AG08395 (cell line): ENCODE data around the gene TMEM19.
A peak's percentile ranks its signal among the peaks of the same experiment; 100 is the strongest.

Experiments used
- DNase-seq: peaks from one replicate; pipeline ENCODE4 v3.0.0; 2012; ENCODE audit warnings: mixed read lengths, low spot score

TMEM19 gene

DNA sequence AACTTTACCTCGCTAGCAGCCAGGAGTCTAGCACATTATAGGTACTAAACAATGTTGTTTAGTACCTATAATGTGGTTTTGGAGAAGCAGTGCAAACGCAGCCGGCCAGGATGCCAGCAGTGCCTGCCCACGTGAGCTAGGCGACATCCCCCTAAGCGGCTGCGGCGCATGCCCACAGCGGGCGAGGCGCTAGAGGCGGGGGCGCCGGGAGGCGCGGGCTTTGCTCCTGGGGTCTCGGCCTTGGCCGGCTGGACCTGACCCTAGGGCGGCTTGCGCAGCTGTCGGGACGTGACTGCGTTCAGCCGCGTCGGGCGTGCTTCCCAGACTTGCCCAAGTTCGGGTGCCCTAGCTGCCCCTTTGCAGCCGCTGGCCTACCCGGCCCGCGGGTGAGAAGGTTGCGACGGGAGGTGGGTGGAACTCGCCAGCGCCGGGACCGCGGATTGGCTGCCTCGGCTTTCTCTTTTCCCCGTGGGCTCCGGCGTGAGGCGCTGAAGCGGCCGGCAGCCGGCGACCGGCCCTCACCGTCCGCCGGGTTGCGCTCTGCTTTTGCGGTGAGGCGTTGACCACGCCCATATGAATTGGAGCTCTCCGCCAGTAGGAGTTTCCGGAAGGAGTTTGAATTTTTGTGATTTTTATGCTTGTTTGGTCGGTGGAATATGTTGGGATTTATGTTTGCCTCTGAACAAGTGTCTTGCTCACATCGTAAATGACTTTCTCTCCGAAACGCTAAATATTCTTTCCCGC, at the start of gene TMEM19:
Gene TMEM19 (plus strand): TSS at position 169 of the 744 bp plus-strand sequence. CDS start 599 bp downstream, outside the sequence.
- DNase-seq, result peak; percentile 94

DNA sequence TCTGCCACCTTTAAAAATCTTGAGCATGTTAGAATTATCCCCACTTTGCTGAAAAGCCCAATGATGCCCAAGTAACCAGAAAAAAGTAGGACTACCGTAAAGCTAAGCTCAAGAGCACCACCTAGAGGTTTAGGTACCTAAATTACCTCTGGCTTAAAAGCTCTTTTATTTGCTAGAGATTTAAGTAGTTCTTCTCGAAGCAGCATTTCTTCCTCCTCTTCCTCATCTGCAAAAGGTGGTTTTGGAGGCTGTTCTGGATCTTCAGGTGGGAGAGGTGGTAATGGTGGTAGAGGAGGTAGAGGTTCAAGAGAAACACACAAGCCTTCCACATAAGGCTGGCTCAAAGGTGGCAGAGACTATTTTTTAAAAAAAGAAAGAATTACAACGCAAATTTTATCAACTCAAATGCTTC, 49.2 kb upstream of the TMEM19 start:
- DNase-seq, result peak; percentile 64

DNA sequence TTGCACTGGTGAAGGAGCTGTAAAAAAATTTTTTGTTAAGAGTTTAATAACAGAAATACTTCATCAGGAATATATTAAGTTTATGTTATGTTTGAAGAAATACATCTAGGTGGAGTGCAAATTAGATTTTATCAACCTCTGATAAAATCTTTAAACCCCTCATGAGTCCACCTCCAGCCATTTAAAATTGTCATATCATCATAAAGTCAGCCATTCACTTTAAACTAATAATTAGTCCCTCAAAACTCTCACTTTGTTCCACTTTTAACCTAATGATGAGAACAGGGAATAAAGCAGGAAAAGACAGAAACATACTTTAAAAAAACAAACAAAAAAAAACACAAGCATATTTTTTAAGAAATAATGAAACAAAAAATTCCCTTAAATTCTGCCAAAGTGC, 47.4 kb upstream of the TMEM19 start:
- no peak for DNase-seq

DNA sequence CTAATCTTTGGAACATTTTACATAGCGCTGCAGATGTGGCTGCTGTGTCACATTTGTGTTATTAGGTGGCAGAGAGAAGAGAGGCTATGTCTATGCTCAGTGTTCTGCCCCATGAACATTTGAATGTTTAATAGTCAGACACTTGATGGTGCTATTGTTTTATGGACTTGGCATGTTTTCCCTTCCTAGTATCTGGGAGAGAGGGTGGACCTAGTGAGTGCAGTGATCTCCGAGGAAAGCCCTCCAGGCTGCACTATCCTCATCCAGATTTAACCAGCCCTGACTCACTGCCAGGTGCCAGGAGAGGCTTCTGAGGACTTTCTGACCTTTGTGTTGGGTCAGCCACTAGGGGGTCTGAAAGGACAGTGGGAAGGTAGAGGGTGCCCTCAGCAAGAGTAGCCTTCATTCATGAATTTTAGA, 46.5 kb upstream of the TMEM19 start:
- DNase-seq, result no peak

DNA sequence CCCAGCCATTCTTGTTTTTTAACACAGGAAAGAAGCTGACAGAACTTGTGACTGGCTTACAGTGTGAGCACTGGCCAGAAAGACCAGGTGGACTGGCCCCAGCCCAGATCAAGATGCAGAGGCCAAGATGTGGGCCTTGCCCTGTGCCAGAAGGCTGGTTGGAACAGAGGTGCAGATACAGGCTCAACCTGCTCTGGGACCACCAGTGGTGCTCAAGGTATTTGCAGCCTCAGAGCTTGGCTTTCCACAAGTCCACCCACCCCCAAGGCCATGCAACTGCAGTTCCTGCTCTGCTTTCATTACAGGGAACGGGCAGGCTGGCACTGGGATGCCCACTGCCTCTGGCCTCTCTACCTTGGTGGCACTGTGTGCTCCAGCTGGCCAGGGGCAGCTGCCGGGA, 45.6 kb upstream of the TMEM19 start:
- no peak for DNase-seq

DNA sequence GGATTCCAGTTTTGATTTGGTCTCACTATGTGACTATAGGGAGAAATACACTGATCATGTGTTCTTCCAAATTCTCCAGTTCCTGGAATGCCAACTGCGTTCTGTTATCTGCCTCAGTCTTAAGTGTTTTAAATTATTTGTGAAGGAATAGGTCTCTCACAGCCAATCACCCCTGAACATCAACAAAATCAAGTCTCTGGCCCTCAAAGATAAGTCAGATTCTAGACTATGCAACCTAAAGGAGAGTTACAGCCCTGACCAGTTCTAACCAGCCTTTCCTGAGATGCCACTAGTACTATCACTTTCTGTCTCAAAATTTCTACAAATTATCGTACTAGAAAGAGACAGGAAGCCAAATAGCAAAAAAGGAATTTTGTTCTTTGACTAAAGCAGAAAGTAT, 44.5 kb upstream of the TMEM19 start:
- no peak for DNase-seq

DNA sequence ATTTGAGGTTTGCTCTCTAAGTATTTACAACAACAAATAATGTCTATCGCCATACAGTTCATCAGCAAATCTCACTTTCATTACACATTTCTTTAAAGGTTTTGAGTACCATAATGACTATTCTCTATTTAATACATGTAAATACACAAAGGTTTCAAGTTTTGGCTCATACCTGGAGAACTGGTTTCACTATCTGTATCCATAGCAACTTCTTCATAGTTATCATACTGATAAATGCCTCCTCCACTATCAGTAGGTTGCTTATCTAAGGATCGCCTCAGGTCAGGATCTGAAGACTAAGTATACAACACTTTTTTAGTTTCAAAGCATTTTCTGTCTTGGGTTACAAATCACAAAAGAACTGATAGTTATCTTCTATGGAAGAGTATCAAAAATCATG, 43.6 kb upstream of the TMEM19 start:
- no peak for DNase-seq

DNA sequence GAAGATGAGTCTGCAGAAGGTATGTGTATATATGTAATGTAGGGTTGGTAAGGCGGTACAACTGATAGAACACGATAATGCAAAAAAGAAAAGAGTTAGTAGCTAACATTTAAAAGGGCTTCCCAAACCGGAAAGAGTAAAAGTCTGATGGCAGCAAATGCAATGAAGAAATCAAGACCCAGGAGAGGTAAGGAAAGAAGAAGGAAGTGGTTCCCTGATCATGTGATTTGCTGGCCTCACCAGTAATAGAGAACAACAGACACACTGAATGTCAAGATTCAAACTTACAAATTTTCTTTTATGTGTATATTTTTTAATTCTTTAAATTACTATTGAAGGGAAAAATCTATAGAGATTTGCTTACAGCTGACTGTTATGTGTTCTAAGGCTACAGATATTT, 40.6 kb upstream of the TMEM19 start:
- DNase-seq, result no peak

DNA sequence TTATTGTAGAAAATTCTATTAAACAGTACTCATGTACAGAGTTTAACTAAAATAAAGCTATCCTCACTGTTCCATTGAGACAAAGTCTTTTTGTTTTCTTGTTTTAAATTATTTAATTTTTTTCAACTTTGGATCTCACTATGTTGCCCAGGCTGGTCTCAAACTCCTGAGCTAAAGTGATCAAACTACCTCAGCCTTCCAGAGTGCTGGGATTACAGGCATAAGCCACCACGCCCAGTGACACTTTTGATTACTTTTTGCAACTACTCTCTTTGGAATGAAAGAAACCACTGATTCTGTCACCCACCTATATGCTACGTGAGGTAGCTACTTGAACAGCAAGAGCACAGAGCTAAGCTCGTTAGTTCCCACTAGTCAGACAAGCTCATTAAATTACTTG, 39.4 kb upstream of the TMEM19 start:
- DNase-seq, result no peak

DNA sequence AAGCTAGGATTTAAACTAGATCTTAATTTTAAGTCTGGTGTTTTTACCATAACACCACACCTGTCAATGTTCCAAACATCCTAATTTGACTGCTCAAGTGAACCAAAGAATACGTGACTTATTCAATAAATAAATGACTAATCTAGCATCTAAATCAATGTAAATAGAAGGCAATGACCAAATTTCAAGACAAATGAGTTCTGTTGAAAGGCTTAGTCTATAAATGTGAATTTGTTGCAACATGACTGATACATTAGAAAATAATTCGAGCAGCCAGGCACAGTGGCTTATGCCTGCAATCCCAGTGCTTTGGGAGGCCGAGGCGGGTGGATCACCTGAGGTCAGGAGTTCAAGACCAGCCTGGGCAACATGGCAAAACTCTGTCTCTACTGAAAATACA, 37.3 kb upstream of the TMEM19 start:
- DNase-seq, result no peak

DNA sequence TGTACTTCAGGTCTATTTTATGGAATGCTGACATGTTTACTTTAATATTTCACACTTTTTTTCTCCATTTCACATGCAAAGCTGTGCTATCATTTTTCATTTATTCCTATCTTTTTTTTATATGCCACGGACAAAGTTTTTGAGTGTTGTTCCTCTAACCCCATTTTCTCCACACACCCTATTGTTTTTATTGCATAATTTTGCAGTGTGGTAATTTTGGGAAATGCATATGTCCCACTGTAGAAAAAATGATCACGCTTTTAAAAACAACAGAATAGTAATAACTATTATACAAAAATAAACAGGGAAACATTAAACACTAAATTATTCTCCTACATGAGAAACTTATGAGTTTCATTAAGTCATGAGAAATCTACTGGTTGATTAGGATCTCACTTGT, 36.5 kb upstream of the TMEM19 start:
- no peak for DNase-seq

DNA sequence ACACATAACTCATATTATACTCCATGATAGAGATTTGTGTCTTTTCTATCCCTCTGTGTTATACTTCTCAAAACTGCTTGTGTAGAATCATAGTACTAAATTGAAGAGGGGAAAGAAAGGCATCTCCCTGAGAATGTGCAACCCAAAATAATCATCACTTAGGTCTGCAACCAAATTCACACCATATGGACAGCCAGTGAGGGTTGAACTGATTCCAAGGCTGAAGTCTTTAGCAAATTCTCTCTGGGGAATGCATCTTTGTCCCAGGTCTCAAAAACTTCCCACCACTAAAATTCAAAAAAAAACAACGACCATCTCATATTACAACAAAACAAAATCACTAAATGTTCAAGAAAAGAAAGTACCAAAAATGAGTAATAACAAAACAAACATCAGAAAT, 33.2 kb upstream of the TMEM19 start:
- DNase-seq, result peak; percentile 4

DNA sequence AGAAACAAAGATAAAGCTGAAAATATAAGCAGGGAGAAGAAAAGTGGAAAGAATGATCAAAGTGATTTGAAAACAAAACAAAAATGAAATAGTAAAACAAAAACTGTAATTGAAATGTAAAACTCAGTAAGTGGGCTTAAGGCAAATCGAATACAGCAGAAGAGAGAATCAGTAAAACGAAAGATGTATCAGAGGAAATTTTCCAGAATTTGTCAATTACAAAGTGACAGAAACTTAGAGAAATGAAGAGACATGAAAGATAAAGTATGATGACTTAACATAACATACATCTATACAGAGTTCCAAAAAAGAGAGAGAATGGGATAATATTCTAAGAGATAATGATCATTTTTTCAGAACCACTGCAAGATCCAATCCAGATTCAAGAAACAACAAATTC, 32.7 kb upstream of the TMEM19 start:
- DNase-seq, result no peak

DNA sequence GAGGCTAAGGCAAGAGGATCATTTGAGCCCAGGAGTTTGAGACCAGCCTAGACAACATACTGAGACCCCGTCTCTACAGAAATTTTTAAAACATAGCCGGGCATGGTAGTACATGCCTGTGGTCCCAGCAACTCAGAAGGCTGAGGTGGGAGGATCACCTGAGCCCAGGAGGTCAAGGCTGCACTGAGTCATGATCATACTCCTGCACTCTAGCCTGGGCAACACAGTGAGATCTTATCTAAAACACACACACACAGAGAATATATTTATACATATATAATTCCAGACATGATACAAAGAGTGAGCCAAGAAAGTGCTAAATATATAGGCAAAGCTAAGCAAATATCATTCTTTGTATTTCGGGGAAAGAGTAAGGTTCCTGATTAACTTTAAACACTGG, 31.7 kb upstream of the TMEM19 start:
- no peak for DNase-seq

DNA sequence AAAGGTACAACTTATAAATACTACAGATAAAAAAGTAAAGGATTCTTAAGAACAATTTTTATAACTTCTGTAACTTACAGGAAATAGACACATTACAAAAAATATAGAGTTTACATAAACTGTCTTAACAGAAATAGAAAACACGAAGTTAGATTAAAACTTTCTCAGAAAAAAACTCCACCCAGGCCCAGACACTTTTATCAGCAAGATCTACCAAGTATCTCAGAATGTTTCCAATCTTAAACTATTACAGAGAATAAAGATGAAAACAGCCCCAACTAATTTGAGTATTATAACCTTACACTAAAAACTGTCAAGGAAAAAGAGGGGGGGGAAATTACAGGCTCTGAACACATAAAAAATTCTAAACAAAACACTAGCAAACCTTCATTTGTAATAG, 30.4 kb upstream of the TMEM19 start:
- DNase-seq, result no peak

DNA sequence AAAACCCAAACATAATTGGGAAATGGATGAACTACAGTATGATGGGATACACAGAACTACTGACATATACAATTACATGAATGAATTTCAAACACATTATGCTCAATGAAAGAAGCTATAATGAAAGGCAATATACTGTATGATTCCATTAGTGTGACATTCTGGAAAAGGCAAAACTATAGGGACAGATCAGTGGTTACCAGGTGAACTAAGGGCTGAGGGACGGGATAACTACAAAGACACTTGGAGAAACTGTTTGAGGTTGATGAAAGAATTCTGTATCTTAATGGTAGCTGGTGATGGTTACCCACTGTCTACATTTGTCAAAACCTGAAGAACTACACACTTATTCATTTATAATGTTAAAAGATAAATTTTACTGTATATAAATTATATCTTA, 30.0 kb upstream of the TMEM19 start:
- DNase-seq, result no peak

DNA sequence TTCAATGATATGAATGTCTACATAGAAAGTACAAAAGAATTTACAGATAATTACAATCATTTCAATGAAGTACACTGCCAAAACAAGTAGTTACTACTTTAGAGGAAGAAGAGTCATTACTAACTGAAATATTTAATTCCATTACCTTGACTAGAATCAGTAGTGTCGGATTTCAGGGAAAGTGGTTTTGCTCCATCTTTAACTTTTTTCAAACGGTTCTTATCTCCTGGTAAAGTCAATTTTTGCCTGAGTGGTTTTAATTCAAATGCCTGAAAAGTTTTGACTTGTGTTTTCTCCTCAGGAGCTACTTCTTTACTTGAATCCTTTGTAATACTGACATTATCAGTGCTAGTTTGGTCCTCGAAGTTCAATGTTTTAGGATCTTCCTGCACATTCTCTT, 29.1 kb upstream of the TMEM19 start:
- DNase-seq, result no peak

DNA sequence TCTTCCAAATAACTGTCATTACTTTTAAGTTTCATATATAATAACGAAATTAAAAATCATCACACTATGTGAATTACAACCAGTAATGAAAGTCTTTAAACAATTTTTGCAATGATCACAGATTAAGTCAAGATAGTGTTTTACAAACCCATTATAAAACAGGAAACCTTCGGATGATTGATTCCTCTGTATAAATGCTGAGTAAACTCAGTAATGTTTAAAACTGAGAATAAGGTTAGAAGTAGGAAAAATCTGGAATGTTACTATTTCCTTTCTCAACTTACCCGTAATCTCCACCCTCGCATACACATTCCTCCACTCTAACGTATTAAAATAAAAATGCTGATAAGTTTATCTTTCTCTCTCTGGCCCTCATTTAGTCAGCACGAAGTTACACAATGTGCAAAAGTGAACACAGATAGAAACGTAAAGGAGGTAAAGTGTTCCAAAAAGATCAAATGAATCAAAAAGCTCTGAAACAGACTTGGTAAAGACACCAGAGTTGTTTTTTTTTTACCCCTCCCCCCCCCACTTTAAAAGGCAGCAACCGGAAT, 23.8 kb upstream of the TMEM19 start:
- DNase-seq, result peak; percentile 10

DNA sequence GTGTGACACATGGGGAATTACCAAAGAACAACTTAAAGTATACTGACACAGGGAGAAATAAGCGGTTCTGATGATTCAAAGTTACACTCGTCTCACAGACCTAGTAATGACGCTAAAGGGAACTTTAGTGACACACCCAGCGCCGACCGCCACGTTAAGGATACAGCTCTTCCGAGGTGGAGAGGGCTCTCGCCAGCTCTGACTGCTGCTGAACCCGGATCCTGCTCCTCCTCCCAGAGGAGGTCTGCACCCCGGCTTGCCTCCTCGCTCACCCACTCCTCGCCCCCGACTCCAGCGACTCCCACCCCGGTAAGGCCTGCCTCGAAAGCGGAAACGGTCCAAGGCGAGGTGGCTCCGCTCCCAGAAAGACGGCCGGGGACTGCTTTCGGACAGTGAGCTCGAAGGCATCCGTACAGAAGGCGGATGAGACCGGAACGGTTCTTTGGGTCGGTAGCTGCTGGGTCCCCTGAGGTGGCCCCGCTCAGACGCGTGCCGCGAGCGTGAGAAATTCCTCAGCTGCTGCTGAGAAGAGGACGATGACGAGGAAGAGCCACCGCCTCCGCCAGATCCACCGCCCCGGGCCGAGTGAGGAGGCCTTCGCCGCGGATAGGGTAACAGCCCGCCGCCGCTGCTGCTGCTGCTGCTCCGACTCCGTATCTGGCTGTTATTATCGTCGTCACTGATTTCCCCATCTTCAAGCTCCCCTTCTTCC, 22.9 kb upstream of the TMEM19 start:
- peak; percentile 46 for DNase-seq

DNA sequence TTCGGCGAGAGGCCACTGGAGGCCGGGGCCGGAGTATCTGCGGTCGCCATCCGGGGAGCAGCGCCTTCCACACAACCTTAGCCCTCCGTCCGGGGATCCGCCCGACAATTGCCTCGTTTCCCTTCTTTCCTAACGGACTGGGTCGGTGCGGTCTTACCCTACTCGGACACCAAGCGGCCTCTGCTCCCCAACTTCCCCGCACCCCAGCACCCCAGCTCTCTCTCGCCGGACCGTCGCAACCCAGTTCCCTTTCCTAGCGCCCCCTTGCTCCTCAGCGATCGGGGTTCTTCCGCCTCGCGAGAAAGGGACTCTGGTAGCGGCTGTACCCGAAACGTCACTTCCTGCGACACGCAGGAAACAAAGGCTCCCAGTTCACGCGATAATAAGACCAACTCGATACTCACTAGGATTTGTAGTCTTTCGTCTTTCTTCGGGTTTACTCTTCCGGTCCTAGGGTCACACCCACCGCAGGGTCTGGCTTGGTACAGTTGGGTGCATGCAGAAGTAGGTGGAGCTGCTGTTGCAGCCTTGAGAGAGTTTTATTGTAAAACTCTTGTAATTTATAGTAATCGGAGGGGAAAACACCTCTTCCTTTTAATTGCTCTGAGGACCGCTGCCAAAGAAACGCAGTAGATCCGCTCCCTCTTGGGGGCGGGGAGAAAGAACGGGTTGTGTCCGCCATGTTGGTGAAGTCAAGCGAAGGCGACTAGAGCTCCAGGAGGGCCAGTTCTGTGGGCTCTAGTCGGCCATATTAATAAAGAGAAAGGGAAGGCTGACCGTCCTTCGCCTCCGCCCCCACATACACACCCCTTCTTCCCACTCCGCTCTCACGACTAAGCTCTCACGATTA, 22.1 kb upstream of the TMEM19 start, which contains the start of the genes THAP2 and ZFC3H1:
Gene THAP2 (plus strand): TSS at position 741 of the 850 bp plus-strand sequence. CDS start 209 bp downstream, outside the sequence.
Gene ZFC3H1 (minus strand): TSS at position 288 of the 850 bp plus-strand sequence. CDS start 238 bp downstream, at position 50.
- peak; percentile 94 for DNase-seq

DNA sequence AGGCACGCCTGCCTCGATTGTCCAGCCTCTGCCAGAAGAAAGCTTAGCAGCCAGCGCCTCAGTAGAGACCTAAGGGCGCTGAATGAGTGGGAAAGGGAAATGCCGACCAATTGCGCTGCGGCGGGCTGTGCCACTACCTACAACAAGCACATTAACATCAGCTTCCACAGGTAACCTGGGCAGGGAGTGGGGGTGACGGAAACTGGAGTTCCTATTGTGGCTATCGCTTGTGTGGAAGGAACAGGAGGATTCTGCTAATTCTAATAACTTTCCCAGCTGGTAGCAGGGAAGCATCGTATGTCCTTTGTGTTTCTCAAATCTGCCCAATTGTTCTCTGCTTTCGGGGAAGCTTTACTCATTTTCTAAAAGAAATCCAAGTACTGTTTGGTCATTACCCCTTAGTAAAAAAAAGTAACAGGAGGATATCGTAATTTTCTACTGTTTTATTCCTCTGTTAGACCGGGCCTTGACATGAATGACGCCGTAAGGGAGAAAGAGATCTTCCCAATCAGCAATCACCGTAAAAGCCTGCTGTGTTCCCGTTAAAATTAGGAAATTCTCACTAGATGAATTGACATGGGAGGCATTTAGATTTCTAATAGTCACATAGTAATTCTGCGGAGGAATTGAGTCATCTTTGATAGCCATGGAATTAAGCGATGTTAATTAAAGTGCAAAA, 21.3 kb upstream of the TMEM19 start:
- DNase-seq, result no peak

DNA sequence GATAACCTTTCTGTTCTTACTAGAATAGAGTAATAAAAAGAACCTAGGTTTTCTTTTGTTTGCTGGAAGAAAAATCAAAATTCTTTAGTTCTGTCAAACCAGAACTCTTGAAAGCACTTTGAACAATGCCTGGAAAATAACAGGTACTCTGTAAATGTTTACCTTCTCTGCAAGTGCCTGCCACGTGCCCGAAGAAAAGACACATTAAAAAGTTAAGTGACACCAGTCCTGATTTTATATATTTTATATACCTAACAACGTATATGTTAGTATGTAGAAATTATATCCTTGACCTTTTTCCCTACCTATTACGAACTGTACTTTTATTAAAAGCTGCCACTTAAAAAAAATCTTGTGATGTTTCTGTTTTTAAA, 20.8 kb upstream of the TMEM19 start:
- no peak for DNase-seq
